HepG2 (cell line): ENCODE results near the gene HRH3. TPM values are rescaled to one million over a fixed set of nuclear protein-coding genes. Genes with fewer than 3 reads are reported as not detected.
A peak's percentile ranks its signal among the peaks of the same experiment; 100 is the strongest.

Experiments
- ATAC-seq: fragments of 200-7000 bp; cut with Tn5 transposase; 3 replicates; pipeline ENCODE4 v1.9.1; 2020; ENCODE audit warnings: mild to moderate bottlenecking, moderate library complexity
- BruUV-seq: library from RNA; stranded (reverse); fragments of 400-500 nt; replicated peaks from 2 replicates; lab custom pipeline; 2021; lab: Mats Ljungman, UMichigan
- CTCF ChIA-PET: fragments of 300-600 bp; formaldehyde crosslinking; extraction: SDS; loops from one replicate; lab custom pipeline; 2021; ENCODE audit warnings: low total read pairs, inconsistent platforms, low intra/inter-chr PET ratio; lab: Yijun Ruan, JAX
- POLR2A ChIA-PET: fragments of 350-600 bp; sonication (Branson Sonifier 250); formaldehyde crosslinking; loops from one replicate; lab custom pipeline; 2020; ENCODE audit warnings: antibody characterized with exemption, inconsistent platforms; lab: Yijun Ruan, JAX
- DNase-seq: peaks from one replicate; pipeline ENCODE4 v3.0.0-alpha.2; 2015; ENCODE audit warnings: low spot score
- FAIRE-seq: peaks from 3 replicates; lab custom pipeline; 2011; peaks lifted over from hg19 to GRCh38; lab: Jason Lieb, UNC
- H2AFZ ChIP-seq: one replicate; pipeline ENCODE4 v1.6.1; 2011; ENCODE audit warnings: low read length, inconsistent platforms
- H3K27ac ChIP-seq: fragments of 300-600 bp; 3 replicates; pipeline ENCODE4 v1.8.0; 2011; ENCODE audit warnings: mixed run types, mild to moderate bottlenecking, mixed read lengths, low read length, inconsistent platforms; ENCODE audit not compliant: insufficient read depth; ENCODE audit errors: extremely low read length
- H3K27me3 ChIP-seq, 2 experiments: fragments of 200-600 bp in 1 of 2; 2 replicates in 1 of 2; 3 replicates in 1 of 2; pipeline versions ENCODE4 v1.6.0 to v1.8.0; 2011; ENCODE audit warnings: low read length in 2 of 2, mild to moderate bottlenecking in 2 of 2, moderate library complexity in 2 of 2, inconsistent platforms in 1 of 2; ENCODE audit not compliant: insufficient read depth in 2 of 2, control insufficient read depth in 1 of 2
- H3K36me3 ChIP-seq, 2 experiments: fragments of 200-600 bp in 1 of 2; replicated peaks in 1 of 2; 2 replicates in 1 of 2; 3 replicates in 1 of 2; pipeline versions ENCODE4 v1.5.1 to v1.8.0; 2011; ENCODE audit warnings: low read length in 2 of 2, inconsistent platforms in 1 of 2; ENCODE audit not compliant: insufficient read depth in 2 of 2, control insufficient read depth in 1 of 2
- H3K4me1 ChIP-seq: 2 replicates; pipeline ENCODE4 v1.5.1; 2012; ENCODE audit warnings: low read length, inconsistent platforms; ENCODE audit not compliant: insufficient read depth
- H3K4me2 ChIP-seq: 2 replicates; pipeline ENCODE4 v1.6.0; 2011; ENCODE audit warnings: low read depth, low read length, inconsistent platforms
- H3K4me3 ChIP-seq, 3 experiments: fragments of 200-600 bp in 1 of 3; sonication (generic), shearing (Covaris generic) in 1 of 3; replicated peaks in 1 of 3; 2 replicates each; pipeline ENCODE4 v1.5.1; 2011 to 2016; ENCODE audit warnings: low read length in 3 of 3, inconsistent platforms in 2 of 3, low read depth in 2 of 3, mild to moderate bottlenecking in 2 of 3, control low read depth in 1 of 3, mixed read lengths in 1 of 3; ENCODE audit not compliant: insufficient read depth in 1 of 3
- H3K79me2 ChIP-seq: one replicate; pipeline ENCODE4 v1.6.1; 2011; ENCODE audit warnings: low read length, inconsistent platforms; ENCODE audit not compliant: insufficient read depth
- H3K9ac ChIP-seq: 2 replicates; pipeline ENCODE4 v1.6.0; 2011; ENCODE audit warnings: mild to moderate bottlenecking, low read depth, low read length, inconsistent platforms; ENCODE audit not compliant: insufficient read depth
- H3K9me3 ChIP-seq: 2 replicates; pipeline ENCODE4 v1.5.1; 2012; ENCODE audit warnings: mild to moderate bottlenecking, low read length
- H4K20me1 ChIP-seq: 2 replicates; pipeline ENCODE4 v1.6.0; 2011; ENCODE audit warnings: inconsistent platforms, mild to moderate bottlenecking, low read length, moderate library complexity; ENCODE audit not compliant: insufficient read depth
- ARNT ChIP-seq: fragments of 450-650 bp; IDR thresholded peaks from 2 replicates; pipeline ENCODE4 v1.6.1; 2017
- ATF7 ChIP-seq, 2 experiments: fragments of 450-650 bp in 1 of 2; sonication (generic) in 1 of 2; formaldehyde crosslinking in 1 of 2; IDR thresholded peaks; 2 replicates each; pipeline versions ENCODE4 v1.4.0 to v1.6.1; 2016 to 2020; ENCODE audit warnings: antibody characterized with exemption in 1 of 2, mild to moderate bottlenecking in 1 of 2, missing genetic modification reagents in 1 of 2
- ATM ChIP-seq: fragments of 450-650 bp; IDR thresholded peaks from 2 replicates; pipeline ENCODE4 v1.7.1; 2017; ENCODE audit warnings: mild to moderate bottlenecking, borderline replicate concordance
- CREB1 ChIP-seq, 2 experiments: fragments of 450-650 bp in 1 of 2; IDR thresholded peaks; 2 replicates each; pipeline ENCODE4 v1.6.1; 2016 to 2017; ENCODE audit warnings: control low read depth in 1 of 2, mild to moderate bottlenecking in 1 of 2, missing compliant biosample characterization in 1 of 2, missing genetic modification characterization in 1 of 2
- DR1 ChIP-seq: sonication (generic); formaldehyde crosslinking; IDR thresholded peaks from 2 replicates; pipeline ENCODE4 v1.8.0; 2021; ENCODE audit warnings: mild to moderate bottlenecking, missing genetic modification reagents, inconsistent platforms
- FOXA1 ChIP-seq, 2 experiments: fragments of 450-650 bp in 1 of 2; sonication (generic) in 1 of 2; formaldehyde crosslinking in 1 of 2; IDR thresholded peaks; 2 replicates each; pipeline versions ENCODE4 v1.4.0 to v1.6.1; 2016 to 2020; ENCODE audit warnings: missing genetic modification reagents in 1 of 2
- FOXK2 ChIP-seq: fragments of 450-650 bp; IDR thresholded peaks from 2 replicates; pipeline ENCODE4 v1.6.1; 2016
- FOXP1 ChIP-seq, 2 experiments: fragments of 450-650 bp in 1 of 2; IDR thresholded peaks; 2 replicates each; pipeline ENCODE4 v1.6.1; 2017 to 2018; ENCODE audit warnings: antibody characterized with exemption in 1 of 2
- HNF1A ChIP-seq, 2 experiments: sonication (generic) in 1 of 2; formaldehyde crosslinking in 1 of 2; IDR thresholded peaks; 2 replicates each; pipeline versions ENCODE4 v1.4.0 to v1.6.1; 2016 to 2020; ENCODE audit warnings: borderline replicate concordance in 1 of 2, low read depth in 1 of 2, mild to moderate bottlenecking in 1 of 2, missing genetic modification reagents in 1 of 2
- IKZF1 ChIP-seq: fragments of 450-650 bp; IDR thresholded peaks from 2 replicates; pipeline ENCODE4 v1.7.1; 2016
- LCORL ChIP-seq, 2 experiments: fragments of 450-650 bp in 1 of 2; sonication (generic) in 1 of 2; formaldehyde crosslinking in 1 of 2; IDR thresholded peaks; 2 replicates each; pipeline versions ENCODE4 v1.5.0 to v1.6.1; 2017 to 2020; ENCODE audit warnings: antibody characterized with exemption in 1 of 2, missing genetic modification reagents in 1 of 2
- NBN ChIP-seq: fragments of 450-650 bp; conservative IDR thresholded peaks from 2 replicates; pipeline ENCODE4 v1.6.1; 2017
- NONO ChIP-seq, 2 experiments: fragments of 450-650 bp in 1 of 2; sonication (generic) in 1 of 2; formaldehyde crosslinking in 1 of 2; IDR thresholded peaks in 1 of 2; conservative IDR thresholded peaks in 1 of 2; 2 replicates each; pipeline versions ENCODE4 v1.6.1 to v1.8.0; 2017 to 2022; ENCODE audit warnings: mild to moderate bottlenecking in 1 of 2, missing genetic modification reagents in 1 of 2, moderate library complexity in 1 of 2
- RAD51 ChIP-seq: fragments of 450-650 bp; IDR thresholded peaks from 2 replicates; pipeline ENCODE4 v1.6.1; 2016; ENCODE audit warnings: borderline replicate concordance
- SP1 ChIP-seq, 2 experiments: fragments of 450-650 bp in 1 of 2; sonication (generic) in 1 of 2; formaldehyde crosslinking in 1 of 2; IDR thresholded peaks; 2 replicates each; pipeline versions ENCODE4 v1.4.0 to v1.6.1; 2016 to 2020; ENCODE audit warnings: missing genetic modification reagents in 1 of 2
- ZKSCAN1 ChIP-seq: fragments of 150-350 bp; IDR thresholded peaks from 2 replicates; pipeline ENCODE4 v1.6.1; 2014; ENCODE audit warnings: low read length
- ZNF263 ChIP-seq: sonication (generic); formaldehyde crosslinking; IDR thresholded peaks from 2 replicates; pipeline ENCODE4 v1.4.0; 2020; ENCODE audit warnings: missing genetic modification reagents
- ZNF282 ChIP-seq: fragments of 450-650 bp; IDR thresholded peaks from 2 replicates; pipeline ENCODE4 v1.6.1; 2018; ENCODE audit not compliant: partially characterized antibody
- WGBS: methylation state at CpG from one replicate; pipeline ENCODE4 v1.1.6; 2017; ENCODE audit warnings: low lambda C conversion rate; 5-methylcytosine and 5-hydroxymethylcytosine counted together
- in situ Hi-C: cut with HindIII; loops from 2 replicates; pipeline ENCODE4 v1.10.0; 2017; ENCODE audit warnings: low pct_unique_long_range_greater_than_20kb; ENCODE audit not compliant: extremely low pct_ligation_motif_present
- intact Hi-C: fragments of 100-400 bp; cut with micrococcal nuclease; formaldehyde crosslinking; loops from one replicate; pipeline ENCODE4 v1.10.0; 2022; ENCODE audit not compliant: unreplicated experiment
- polyA plus RNA-seq, 8 experiments: library from polyadenylated mRNA; depleted of rRNA in 3 of 8; stranded (reverse) in 7 of 8; unstranded in 1 of 8; fragments of >200 nt; fragmentation: Illumina TruSeq in 4 of 8; extraction: Trizol in 4 of 8; gene quantifications; 2 replicates each; pipeline versions ENCODE4 v1.2.1 to v1.2.3, GENCODE V29; 2011 to 2016; ENCODE audit warnings: low read depth in 4 of 8, missing spikeins in 1 of 8, mixed read lengths in 1 of 8; ENCODE audit not compliant: insufficient read depth in 1 of 8
- total RNA-seq, 5 experiments: library from RNA; depleted of rRNA; stranded (reverse); fragments of >200 nt; fragmentation: Illumina TruSeq; extraction: Trizol; gene quantifications; 2 replicates each; pipeline ENCODE4 v1.2.3, GENCODE V29; 2016; ENCODE audit warnings: low read depth in 1 of 5
- TF ChIP-seq, protein P1 (sequence below): sonication (generic); formaldehyde crosslinking; IDR thresholded peaks from 2 replicates; pipeline ENCODE4 v1.4.0; 2020; ENCODE audit warnings: mild to moderate bottlenecking, missing genetic modification reagents

Gene HRH3
- total and polyA plus RNA-seq, 2 of the 13 experiments (the other 11 are each of a cell fraction or from before 2014, with no cell fraction given) = 0.18 TPM; not detected in 1

DNA sequence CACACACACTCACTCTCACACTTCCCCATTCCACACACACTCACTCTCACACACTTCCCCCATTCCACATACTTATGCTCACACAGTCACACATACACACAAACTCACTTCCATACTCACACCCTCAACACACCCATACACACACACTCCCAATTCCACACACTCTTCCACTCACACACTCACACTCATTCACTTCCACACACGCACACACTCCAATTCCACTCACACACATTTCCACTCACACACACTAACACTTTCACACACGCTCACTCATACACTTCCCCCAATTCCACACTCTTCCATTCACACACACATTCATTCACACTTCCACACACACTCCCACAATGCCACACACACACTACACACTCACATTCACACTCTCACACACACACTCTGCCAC, 10.2 kb upstream of the HRH3 start:
- FAIRE-seq = no peak
- Histone ChIP-seq H2AFZ (no peak overlapping the region), H3K27ac (no peak overlapping the region), H3K4me1 (peaks cover 21% of the 10 kb centered on the region), H3K36me3 (no peaks in the 10 kb centered on the region), H3K9ac (no peak overlapping the region), H3K79me2 (no peaks in the 10 kb centered on the region), H3K4me3 (no peak overlapping the region), H3K9me3 (no peaks in the 10 kb centered on the region), H4K20me1 (peaks cover 3% of the 10 kb centered on the region; the same call in 1 of the 2 replicates), H3K27me3 (peaks cover 25 to 50% of the 10 kb centered on the region in 2 experiments), H3K4me2 (no peak overlapping the region)
- no TSS peak for BruUV-seq
- ChIA-PET CTCF (no interaction called here), POLR2A (no interaction called here)
- intact Hi-C loops = no loop called here
- DNase-seq = no peak
- ATAC-seq = no peak
- in situ Hi-C loops = no loop called here
- 59% methylated on average over 2 of the region's 2 CpGs for WGBS
- TF ChIP-seq HNF1A (IDR thresholded peaks at IDR 0.05; ENCODE audit: low read depth) (no peak), HNF1A (CRISPR knock-in tag; IDR thresholded peaks at IDR 0.05; ENCODE audit: borderline replicate concordance) (no peak), NBN (peak; percentile 98), FOXA1 (IDR thresholded peaks at IDR 0.05) (peak; percentile 65; the same call in 1 of the 2 replicates), FOXA1 (CRISPR knock-in tag; IDR thresholded peaks at IDR 0.05) (no peak), ATF7 (IDR thresholded peaks at IDR 0.05) (peak; percentile 48), ATF7 (CRISPR knock-in tag; IDR thresholded peaks at IDR 0.05) (no peak), LCORL (IDR thresholded peaks at IDR 0.05) (peak; percentile 81), LCORL (CRISPR knock-in tag; IDR thresholded peaks at IDR 0.05) (no peak), FOXK2 (peak; percentile 64; the same call in 1 of the 2 replicates), DR1 (CRISPR knock-in tag) (no peak), ZKSCAN1 (no peak), IKZF1 (peak; percentile 99), SP1 (IDR thresholded peaks at IDR 0.05) (peak; percentile 62; the same call in 1 of the 2 replicates), SP1 (CRISPR knock-in tag; IDR thresholded peaks at IDR 0.05) (no peak), RAD51 (0 out of 2 replicates have a peak, but pooled peaks have one; percentile 37), FOXP1 (IDR thresholded peaks at IDR 0.05) (peak; percentile 83), FOXP1 (CRISPR knock-in tag; IDR thresholded peaks at IDR 0.05) (no peak), NONO (IDR thresholded peaks at IDR 0.05) (peak; percentile 97), NONO (CRISPR knock-in tag; conservative IDR thresholded peaks at IDR 0.05) (no peak), ARNT (no peak), ZNF263 (CRISPR knock-in tag) (no peak), ATM (peak; percentile 96; the same call in 1 of the 2 replicates), ZNF282 (peak; percentile 89), CREB1 (IDR thresholded peaks at IDR 0.05) (peak; percentile 17; the same call in 1 of the 2 replicates), CREB1 (CRISPR knock-in tag; IDR thresholded peaks at IDR 0.05) (no peak)
- TF ChIP-seq, protein P1, sequence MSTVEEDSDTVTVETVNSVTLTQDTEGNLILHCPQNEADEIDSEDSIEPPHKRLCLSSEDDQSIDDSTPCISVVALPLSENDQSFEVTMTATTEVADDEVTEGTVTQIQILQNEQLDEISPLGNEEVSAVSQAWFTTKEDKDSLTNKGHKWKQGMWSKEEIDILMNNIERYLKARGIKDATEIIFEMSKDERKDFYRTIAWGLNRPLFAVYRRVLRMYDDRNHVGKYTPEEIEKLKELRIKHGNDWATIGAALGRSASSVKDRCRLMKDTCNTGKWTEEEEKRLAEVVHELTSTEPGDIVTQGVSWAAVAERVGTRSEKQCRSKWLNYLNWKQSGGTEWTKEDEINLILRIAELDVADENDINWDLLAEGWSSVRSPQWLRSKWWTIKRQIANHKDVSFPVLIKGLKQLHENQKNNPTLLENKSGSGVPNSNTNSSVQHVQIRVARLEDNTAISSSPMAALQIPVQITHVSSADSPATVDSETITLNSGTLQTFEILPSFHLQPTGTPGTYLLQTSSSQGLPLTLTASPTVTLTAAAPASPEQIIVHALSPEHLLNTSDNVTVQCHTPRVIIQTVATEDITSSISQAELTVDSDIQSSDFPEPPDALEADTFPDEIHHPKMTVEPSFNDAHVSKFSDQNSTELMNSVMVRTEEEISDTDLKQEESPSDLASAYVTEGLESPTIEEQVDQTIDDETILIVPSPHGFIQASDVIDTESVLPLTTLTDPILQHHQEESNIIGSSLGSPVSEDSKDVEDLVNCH = no peak
